Fibroblast of pulmonary artery (primary cell): Measurements from ENCODE around the gene STMN3.
A peak's percentile ranks its signal among the peaks of the same experiment; 100 is the strongest.

Experiments used
- DNase-seq: peaks from one replicate; pipeline ENCODE4 v3.0.0-alpha.2; 2010; ENCODE audit warnings: low read depth
- H3K4me3 ChIP-seq: replicated peaks from 2 replicates; pipeline ENCODE4 v1.5.1; 2011; ENCODE audit warnings: low read depth, mild to moderate bottlenecking, control low read depth, low read length, moderate library complexity
- TF ChIP-seq, protein P1 (sequence below): IDR thresholded peaks from 2 replicates; pipeline ENCODE4 v1.5.1; 2011; ENCODE audit warnings: mild to moderate bottlenecking, control low read depth, low read length, inconsistent platforms; ENCODE audit errors: missing control alignments

Gene STMN3

DNA sequence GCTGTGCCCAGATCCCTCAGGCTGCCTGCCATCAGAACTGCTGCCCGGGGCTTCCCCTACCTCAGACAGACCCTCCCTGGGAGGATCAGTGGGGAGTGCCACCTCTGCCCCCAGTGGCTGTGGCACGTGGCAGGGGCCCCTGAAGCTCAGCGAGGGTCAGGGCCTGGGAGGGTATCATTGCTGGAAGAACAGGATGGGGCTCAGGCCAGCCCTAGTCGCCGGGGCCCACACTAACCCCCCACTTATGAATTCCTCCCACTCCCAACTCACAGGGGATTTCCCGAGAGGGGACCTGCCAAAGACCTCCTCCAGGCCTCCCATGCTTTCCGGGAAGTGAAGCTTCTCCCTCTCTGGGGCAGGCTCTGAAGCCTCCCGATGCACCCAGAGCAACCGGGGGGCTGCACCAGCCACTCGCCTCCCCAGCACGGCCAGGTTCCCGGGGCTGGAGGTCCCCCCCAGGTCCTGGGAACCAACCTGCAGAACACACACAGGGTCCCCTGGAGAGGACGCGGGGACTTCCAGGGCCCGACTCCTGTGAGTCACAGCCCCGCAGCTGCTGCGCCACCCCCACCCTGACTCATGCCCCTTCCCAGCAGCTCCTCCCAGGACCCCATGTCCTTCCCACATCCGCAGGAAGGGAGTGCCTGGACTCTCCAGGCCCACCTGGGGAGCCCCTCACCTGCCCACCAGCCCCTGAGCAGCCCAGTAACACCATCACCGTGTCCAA, 45.7 kb upstream of the STMN3 start:
- TF ChIP-seq, protein P1, sequence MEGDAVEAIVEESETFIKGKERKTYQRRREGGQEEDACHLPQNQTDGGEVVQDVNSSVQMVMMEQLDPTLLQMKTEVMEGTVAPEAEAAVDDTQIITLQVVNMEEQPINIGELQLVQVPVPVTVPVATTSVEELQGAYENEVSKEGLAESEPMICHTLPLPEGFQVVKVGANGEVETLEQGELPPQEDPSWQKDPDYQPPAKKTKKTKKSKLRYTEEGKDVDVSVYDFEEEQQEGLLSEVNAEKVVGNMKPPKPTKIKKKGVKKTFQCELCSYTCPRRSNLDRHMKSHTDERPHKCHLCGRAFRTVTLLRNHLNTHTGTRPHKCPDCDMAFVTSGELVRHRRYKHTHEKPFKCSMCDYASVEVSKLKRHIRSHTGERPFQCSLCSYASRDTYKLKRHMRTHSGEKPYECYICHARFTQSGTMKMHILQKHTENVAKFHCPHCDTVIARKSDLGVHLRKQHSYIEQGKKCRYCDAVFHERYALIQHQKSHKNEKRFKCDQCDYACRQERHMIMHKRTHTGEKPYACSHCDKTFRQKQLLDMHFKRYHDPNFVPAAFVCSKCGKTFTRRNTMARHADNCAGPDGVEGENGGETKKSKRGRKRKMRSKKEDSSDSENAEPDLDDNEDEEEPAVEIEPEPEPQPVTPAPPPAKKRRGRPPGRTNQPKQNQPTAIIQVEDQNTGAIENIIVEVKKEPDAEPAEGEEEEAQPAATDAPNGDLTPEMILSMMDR = no peak
- no peak overlapping the region for H3K4me3 ChIP-seq
- DNase-seq = peak; percentile 81

DNA sequence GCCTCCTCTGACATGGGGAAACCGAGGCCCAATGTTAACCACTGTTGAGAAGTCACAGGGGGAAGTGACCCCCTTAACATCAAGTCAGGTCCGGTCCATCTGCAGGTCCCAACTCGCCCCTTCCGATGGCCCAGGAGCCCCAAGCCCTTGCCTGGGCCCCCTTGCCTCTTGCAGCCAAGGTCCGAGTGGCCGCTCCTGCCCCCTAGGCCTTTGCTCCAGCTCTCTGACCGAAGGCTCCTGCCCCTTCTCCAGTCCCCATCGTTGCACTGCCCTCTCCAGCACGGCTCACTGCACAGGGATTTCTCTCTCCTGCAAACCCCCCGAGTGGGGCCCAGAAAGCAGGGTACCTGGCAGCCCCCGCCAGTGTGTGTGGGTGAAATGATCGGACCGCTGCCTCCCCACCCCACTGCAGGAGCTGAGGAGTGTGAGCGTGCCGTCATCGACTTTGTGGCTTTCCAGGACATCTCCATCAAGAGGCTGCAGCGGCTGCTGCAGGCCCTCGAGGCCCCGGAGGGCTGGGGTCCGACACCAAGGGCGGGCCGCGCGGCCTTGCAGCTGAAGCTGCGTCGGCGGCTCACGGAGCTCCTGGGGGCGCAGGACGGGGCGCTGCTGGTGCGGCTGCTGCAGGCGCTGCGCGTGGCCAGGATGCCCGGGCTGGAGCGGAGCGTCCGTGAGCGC, 44.8 kb upstream of the STMN3 start:
- H3K4me3 ChIP-seq = no peak overlapping the region
- TF ChIP-seq, protein P1 = no peak
- DNase-seq = no peak

DNA sequence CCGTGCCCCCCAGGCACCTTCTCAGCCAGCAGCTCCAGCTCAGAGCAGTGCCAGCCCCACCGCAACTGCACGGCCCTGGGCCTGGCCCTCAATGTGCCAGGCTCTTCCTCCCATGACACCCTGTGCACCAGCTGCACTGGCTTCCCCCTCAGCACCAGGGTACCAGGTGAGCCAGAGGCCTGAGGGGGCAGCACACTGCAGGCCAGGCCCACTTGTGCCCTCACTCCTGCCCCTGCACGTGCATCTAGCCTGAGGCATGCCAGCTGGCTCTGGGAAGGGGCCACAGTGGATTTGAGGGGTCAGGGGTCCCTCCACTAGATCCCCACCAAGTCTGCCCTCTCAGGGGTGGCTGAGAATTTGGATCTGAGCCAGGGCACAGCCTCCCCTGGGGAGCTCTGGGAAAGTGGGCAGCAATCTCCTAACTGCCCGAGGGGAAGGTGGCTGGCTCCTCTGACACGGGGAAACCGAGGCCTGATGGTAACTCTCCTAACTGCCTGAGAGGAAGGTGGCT, 44.2 kb upstream of the STMN3 start:
- TF ChIP-seq, protein P1 = no peak
- peak overlapping the region; percentile 43 for H3K4me3 ChIP-seq
- no peak for DNase-seq

DNA sequence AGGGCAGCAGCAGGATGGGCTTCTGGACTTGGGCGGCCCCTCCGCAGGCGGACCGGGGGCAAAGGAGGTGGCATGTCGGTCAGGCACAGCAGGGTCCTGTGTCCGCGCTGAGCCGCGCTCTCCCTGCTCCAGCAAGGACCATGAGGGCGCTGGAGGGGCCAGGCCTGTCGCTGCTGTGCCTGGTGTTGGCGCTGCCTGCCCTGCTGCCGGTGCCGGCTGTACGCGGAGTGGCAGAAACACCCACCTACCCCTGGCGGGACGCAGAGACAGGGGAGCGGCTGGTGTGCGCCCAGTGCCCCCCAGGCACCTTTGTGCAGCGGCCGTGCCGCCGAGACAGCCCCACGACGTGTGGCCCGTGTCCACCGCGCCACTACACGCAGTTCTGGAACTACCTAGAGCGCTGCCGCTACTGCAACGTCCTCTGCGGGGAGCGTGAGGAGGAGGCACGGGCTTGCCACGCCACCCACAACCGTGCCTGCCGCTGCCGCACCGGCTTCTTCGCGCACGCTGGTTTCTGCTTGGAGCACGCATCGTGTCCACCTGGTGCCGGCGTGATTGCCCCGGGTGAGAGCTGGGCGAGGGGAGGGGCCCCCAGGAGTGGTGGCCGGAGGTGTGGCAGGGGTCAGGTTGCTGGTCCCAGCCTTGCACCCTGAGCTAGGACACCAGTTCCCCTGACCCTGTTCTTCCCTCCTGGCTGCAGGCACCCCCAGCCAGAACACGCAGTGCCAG, 43.6 kb upstream of the STMN3 start, which contains the start of gene TNFRSF6B:
Gene TNFRSF6B, plus strand, starts transcription at position 25 of the 729 bp plus-strand sequence. Its CDS starts 116 bp downstream, at position 141.
- H3K4me3 ChIP-seq = peak within 1 kb of the TSS; percentile 43
- no peak for DNase-seq
- TF ChIP-seq, protein P1 = no peak

DNA sequence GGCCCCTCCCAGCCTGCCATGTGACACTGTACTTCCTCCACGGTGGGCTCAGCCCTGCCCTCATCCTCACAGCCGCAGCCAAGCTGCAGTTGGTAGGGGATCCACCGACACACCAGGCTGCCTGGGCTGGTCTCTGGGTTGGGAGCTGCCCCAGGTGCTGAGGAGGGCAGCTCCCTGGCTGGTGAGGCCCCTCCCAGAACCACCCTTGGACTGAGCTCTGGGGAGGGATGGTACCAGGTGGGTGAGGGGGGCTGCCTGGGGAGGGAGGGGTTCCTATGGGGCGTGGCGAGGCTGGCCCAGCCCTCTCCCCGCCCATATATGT, 43.0 kb upstream of the STMN3 start:
- H3K4me3 ChIP-seq = peak overlapping the region; percentile 43
- DNase-seq = no peak
- TF ChIP-seq, protein P1 = no peak

DNA sequence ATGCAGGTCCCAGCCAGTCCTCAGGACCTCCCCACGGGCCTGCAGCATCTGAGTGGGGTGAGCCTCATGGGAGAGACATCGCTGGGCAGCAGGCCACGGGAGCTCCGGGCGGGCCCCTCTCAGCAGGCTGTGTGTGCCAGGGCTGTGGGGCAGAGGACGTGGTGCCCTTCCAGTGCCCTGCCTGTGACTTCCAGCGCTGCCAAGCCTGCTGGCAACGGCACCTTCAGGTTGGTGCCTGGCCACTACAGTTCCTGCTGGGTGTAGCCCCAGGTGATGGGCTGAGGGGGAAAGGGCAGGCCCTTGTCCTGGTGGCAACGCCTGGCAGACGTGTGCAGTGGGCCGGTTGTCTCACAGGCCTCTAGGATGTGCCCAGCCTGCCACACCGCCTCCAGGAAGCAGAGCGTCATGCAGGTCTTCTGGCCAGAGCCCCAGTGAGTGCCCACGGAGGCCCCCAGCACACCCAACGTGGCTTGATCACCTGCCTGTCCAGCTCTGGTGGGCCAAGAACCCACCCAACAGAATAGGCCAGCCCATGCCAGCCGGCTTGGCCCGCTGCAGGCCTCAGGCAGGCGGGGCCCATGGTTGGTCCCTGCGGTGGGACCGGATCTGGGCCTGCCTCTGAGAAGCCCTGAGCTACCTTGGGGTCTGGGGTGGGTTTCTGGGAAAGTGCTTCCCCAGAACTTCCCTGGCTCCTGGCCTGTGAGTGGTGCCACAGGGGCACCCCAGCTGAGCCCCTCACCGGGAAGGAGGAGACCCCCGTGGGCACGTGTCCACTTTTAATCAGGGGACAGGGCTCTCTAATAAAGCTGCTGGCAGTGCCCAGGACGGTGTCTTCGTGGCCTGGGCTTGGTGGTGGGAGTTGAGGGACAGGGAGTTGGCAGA, 42.4 kb upstream of the STMN3 start:
- TF ChIP-seq, protein P1 = no peak
- H3K4me3 ChIP-seq = no peak overlapping the region
- DNase-seq = no peak
